ENCODE results near the gene ST3GAL4. TPM values are rescaled to one million over a fixed set of nuclear protein-coding genes. Genes with fewer than 3 reads are reported as not detected.

Gene ST3GAL4
- total and polyA plus RNA-seq, 9 of the 15 experiments (the other 6 are each of a cell fraction or from before 2014, with no cell fraction given), result 0.27 to 22.9 (median 10.5) TPM

DNA sequence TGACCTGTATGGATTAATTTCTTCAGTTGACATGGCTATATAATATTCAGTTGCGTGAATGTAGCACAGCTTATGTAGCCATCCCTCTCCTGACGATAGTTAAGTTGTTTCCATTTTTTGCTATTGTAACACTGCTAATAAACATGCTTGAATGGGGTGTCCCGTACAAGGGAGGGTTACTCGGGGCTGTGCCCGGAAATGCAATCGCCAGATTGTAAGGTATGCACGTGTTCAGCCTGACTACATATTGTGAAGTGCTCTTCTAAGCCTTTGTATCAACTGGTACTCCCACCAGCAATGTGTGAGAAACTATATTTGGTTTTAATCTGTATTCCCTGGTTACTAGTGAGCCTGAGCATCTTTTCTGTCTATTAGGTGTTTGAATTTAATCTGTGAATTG is 16.1 kb downstream of the ST3GAL4 start:
- no peaks in the 10 kb centered on the region for H3K79me2 ChIP-seq (ENCODE audit: control insufficient read depth, insufficient read depth, low read length)
- WGBS (ENCODE audit: insufficient coverage, low coverage, missing lambda C conversion rate), result 73% methylated on average over 7 of the region's 7 CpGs
- H3K9me1 ChIP-seq (ENCODE audit: control insufficient read depth, insufficient read depth, low read length), result no peaks in the 10 kb centered on the region
- H3K36me3 ChIP-seq (ENCODE audit: control insufficient read depth, insufficient read depth, low read length), result no peaks in the 10 kb centered on the region
- no peak overlapping the region for H3K27ac ChIP-seq (ENCODE audit: extremely low read depth, low read depth, low read length)
- CTCF ChIA-PET (ENCODE audit: low intra/inter-chr PET ratio), result no interaction called here
- no peak overlapping the region for H2AFZ ChIP-seq (ENCODE audit: low read depth, low read length)
- TF ChIP-seq SUPT5H (IDR thresholded peaks at IDR 0.05) (no peak), MAFK (IDR thresholded peaks at IDR 0.05; ENCODE audit: low read length) (no peak), NCOA2 (IDR thresholded peaks at IDR 0.05; ENCODE audit: partially characterized antibody in 2 of 2) (no peak), ZFP30 (CRISPR knock-in tag; IDR thresholded peaks at IDR 0.05; ENCODE audit: borderline replicate concordance) (no peak), ZSCAN29 (IDR thresholded peaks at IDR 0.05) (no peak), MXI1 (IDR thresholded peaks at IDR 0.05; ENCODE audit: low read depth, low read length) (no peak), ESRRB (CRISPR knock-in tag; IDR thresholded peaks at IDR 0.05; ENCODE audit: borderline replicate concordance) (no peak), TCFL5 (CRISPR knock-in tag; conservative IDR thresholded peaks at IDR 0.05) (no peak), NCOA1 (IDR thresholded peaks at IDR 0.05; ENCODE audit: low read depth) (no peak), ZNF668 (CRISPR knock-in tag; IDR thresholded peaks at IDR 0.05) (no peak), RUNX1 (IDR thresholded peaks at IDR 0.05; ENCODE audit: low read depth) (no peak), HDAC2 (IDR thresholded peaks at IDR 0.05) (no peak)
- TF ChIP-seq, protein P1, sequence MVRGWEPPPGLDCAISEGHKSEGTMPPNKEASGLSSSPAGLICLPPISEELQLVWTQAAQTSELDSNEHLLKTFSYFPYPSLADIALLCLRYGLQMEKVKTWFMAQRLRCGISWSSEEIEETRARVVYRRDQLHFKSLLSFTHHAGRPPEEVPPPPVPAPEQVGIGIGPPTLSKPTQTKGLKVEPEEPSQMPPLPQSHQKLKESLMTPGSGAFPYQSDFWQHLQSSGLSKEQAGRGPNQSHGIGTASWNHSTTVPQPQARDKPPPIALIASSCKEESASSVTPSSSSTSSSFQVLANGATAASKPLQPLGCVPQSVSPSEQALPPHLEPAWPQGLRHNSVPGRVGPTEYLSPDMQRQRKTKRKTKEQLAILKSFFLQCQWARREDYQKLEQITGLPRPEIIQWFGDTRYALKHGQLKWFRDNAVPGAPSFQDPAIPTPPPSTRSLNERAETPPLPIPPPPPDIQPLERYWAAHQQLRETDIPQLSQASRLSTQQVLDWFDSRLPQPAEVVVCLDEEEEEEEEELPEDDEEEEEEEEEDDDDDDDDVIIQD (CRISPR knock-in tag; IDR thresholded peaks at IDR 0.05), result no peak
- TF ChIP-seq, protein P2, sequence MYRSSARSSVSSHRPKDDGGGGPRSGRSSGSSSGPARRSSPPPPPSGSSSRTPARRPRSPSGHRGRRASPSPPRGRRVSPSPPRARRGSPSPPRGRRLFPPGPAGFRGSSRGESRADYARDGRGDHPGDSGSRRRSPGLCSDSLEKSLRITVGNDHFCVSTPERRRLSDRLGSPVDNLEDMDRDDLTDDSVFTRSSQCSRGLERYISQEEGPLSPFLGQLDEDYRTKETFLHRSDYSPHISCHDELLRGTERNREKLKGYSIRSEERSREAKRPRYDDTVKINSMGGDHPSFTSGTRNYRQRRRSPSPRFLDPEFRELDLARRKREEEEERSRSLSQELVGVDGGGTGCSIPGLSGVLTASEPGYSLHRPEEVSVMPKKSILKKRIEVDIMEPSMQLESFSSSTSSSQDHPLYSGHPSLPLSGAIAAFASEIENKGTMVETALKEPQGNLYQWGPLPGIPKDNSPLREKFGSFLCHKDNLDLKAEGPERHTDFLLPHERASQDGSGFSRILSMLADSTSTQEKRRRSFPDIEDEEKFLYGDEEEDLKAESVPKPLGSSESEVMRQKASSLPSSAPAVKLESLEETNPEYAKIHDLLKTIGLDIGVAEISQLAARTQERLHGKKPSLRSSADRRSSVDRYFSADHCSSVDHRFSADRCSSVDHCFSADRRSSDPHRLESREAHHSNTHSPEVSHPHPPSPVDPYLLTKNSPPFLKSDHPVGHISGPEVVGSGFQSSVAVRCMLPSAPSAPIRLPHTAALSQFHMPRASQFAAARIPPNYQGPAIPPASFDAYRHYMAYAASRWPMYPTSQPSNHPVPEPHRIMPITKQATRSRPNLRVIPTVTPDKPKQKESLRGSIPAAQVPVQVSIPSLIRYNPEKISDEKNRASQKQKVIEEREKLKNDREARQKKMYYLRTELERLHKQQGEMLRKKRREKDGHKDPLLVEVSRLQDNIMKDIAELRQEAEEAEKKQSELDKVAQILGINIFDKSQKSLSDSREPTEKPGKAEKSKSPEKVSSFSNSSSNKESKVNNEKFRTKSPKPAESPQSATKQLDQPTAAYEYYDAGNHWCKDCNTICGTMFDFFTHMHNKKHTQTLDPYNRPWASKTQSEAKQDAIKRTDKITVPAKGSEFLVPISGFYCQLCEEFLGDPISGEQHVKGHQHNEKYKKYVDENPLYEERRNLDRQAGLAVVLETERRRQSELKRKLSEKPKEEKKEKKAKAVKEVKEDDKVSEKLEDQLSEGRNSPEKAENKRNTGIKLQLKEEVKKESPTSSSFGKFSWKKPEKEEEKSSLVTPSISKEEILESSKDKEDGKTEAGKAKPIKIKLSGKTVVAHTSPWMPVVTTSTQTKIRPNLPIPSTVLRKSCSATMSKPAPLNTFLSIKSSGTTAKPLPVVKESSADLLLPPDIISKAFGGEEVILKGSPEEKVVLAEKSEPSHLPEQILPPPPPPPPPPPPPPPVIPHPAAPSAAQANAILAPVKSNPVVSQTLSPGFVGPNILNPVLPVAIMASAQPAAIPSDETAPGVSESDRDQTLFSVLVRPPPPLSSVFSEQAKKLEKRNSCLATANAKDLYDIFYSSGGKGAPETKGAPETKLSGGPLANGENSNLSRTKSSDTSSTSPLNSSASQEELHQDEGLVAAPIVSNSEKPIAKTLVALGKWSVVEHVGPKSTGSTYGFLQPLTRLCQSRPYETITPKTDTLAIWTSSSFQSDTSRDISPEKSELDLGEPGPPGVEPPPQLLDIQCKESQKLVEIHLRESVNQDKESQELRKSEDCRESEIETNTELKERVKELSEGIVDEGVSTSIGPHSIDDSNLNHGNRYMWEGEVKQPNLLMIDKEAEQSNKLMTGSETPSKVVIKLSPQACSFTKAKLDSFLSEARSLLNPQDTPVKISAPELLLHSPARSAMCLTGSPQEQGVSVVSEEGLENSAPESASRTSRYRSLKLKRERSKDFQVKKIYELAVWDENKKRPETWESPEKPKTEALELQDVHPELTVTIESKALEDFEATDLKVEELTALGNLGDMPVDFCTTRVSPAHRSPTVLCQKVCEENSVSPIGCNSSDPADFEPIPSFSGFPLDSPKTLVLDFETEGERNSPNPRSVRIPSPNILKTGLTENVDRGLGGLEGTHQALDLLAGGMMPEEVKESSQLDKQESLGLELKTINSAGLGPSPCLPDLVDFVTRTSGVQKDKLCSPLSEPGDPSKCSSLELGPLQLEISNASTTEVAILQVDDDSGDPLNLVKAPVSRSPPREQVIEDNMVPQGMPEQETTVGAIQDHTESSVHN (IDR thresholded peaks at IDR 0.05; ENCODE audit: borderline replicate concordance in 1 of 2, low read depth in 1 of 2), result no peak
- no peak for ATAC-seq
- in situ Hi-C loops (cut with MboI), result no loop called here
- H3K4me2 ChIP-seq (ENCODE audit: insufficient read depth, low read length), result no peak overlapping the region
- intact Hi-C loops (cut with micrococcal nuclease), result no loop called here
- no peak overlapping the region for H3K9ac ChIP-seq (ENCODE audit: insufficient read depth in 1 of 2, low read depth in 2 of 2, low read length in 2 of 2)
- DNase-seq (ENCODE audit: extremely low read depth in 1 of 4, low spot score in 3 of 4), result no peak
- H4K20me1 ChIP-seq (replicated peaks; ENCODE audit: control insufficient read depth, insufficient read depth, low read length), result peaks cover 3% of the 10 kb centered on the region; the same call in 1 of the 2 replicates
- no peak overlapping the region for H3K4me3 ChIP-seq
- H3K27me3 ChIP-seq (ENCODE audit: control insufficient read depth in 2 of 2, insufficient read depth in 2 of 2, low read length in 2 of 2), result no peaks in the 10 kb centered on the region
- BruUV-seq (replicated peaks), result no TSS peak
- no peak for FAIRE-seq
- POLR2A ChIA-PET, result no interaction called here
- H3K4me1 ChIP-seq (replicated peaks in 1 of 2; ENCODE audit: control insufficient read depth in 2 of 2, insufficient read depth in 2 of 2, low read length in 2 of 2), result no peaks in the 10 kb centered on the region; a peak in 1 of 5 replicates
- no peaks in the 10 kb centered on the region for H3K9me3 ChIP-seq (replicated peaks; ENCODE audit: control insufficient read depth, insufficient read depth, low read depth, low read length)

Measured in K562 (cell line).